AG09309 (cell line): Measurements from ENCODE around the gene PLEKHA5.
"Not testable (repeated sequence)": the region's sequence is repeated elsewhere in the genome, so short reads cannot be mapped to it uniquely, and the experiment has no call there.

ENCODE experiments used
- DNase-seq: peaks from one replicate; pipeline ENCODE4 v3.0.0-alpha.2; 2010; ENCODE audit warnings: low read depth
- H3K4me3 ChIP-seq: 2 replicates; pipeline ENCODE4 v1.5.1; 2011; ENCODE audit warnings: mild to moderate bottlenecking, low read depth, low read length, moderate library complexity; ENCODE audit not compliant: control insufficient read depth
- CTCF ChIP-seq: IDR thresholded peaks from 2 replicates; pipeline ENCODE4 v1.5.1; 2011; ENCODE audit warnings: mild to moderate bottlenecking, low read depth, low read length, inconsistent platforms; ENCODE audit not compliant: insufficient read depth, control insufficient read depth; ENCODE audit errors: missing control alignments

The PLEKHA5 gene

DNA sequence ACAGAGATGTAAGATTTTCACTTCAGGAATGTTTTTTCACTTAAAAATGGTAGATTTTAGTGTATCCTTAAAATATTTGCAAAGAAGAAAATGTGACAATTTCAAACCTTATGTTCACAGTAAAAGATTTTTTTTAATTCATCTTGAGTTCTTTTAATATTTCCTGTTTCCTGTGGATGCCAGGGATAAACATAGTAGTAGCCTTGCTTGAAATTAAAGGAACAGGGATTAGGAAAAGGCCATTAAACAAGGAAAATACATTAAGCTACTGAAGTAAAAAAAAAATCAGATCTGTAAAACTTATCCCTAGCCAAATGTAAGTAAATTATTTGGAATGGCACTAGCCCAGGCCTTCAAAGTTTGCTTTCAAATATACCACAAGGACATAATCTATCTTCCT lies 171.7 kb downstream of the PLEKHA5 start:
- H3K4me3 ChIP-seq = no peak overlapping the region
- no peak for TF ChIP-seq CTCF
- no peak for DNase-seq

- no peak for DNase-seq
- no peak for TF ChIP-seq CTCF
- no peak overlapping the region for H3K4me3 ChIP-seq
These were observed 172.2 kb downstream of the PLEKHA5 start for GRCh38 chr12:19301688-19302087.

DNA sequence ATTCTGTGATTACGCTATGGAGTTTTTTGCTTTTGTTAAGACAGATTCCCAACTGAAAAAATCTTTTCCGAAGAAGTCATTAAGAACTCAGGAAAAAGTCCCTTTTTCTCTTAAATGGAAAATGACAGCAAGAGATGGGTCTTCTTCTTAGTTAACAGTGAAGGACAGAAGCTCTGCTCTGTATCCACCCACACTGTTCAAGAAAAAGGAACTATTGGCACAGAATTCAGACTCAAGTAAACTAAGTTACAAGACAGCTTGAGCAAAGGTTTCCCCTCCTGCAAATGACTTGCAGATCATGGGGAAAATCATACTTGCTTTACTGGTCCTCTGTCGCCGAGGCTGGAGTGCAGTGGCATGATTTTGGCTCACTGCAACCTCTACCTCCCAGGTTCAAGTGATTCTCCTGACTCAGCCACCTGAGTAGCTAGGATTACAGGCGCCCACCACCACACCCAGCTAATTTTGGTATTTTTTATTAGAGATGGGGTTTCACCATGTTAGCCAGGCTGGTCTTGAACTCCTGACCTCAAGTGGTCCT lies 172.6 kb downstream of the PLEKHA5 start:
- no peak for TF ChIP-seq CTCF
- no peak overlapping the region for H3K4me3 ChIP-seq
- DNase-seq = no peak

GRCh38 chr12:19303496-19303895 lies 174.0 kb downstream of the PLEKHA5 start:
- no peak overlapping the region for H3K4me3 ChIP-seq
- no peak for TF ChIP-seq CTCF

GRCh38 chr12:19304149-19304750 lies 174.7 kb downstream of the PLEKHA5 start:
- no peak for TF ChIP-seq CTCF
- H3K4me3 ChIP-seq = no peak overlapping the region
- no peak for DNase-seq

More at GRCh38 chr12:19303496-19303895, 174.0 kb downstream of the PLEKHA5 start:
- DNase-seq = no peak

DNA sequence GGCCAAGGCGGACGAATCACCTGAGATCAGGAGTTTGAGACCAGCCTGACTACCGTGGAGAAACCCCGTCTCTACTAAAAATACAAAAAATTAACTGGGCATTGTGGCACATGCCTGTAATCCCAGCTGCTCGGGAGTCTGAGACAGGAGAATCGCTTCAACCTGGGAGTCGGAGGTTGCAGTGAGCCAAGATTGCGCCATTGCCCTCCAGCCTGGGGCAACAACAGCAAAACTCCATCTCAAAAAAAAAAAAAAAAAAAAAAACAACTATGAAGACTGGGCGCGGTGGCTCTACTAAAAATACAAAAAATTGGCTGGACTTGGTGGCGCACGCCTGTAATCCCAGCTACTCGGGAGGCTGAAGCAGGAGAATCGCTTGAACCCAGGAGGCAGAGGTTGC lies 176.1 kb downstream of the PLEKHA5 start:
- not testable (repeated sequence) for DNase-seq, H3K4me3 ChIP-seq

DNA sequence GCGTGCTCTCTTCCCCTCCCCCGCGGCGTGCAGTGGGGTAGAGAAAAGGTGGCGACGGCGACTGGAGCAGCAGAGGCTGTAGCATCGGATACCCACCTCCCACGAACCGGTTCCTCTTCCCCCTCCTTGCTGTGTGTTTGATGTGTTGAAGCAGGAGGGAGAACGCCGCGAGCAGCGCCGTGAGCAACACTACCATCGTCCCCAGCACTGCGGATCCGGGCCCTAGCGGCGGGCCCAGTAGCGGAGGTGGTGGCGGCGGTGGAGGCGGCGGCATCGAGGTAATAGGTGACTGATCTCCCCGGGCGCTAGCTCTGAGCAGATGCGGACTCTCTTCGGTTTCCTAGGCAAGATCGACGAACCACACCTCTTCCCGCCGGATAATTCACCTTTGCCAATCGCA lies 176.8 kb downstream of the PLEKHA5 start:
- no peak for DNase-seq
- no peak for TF ChIP-seq CTCF
- H3K4me3 ChIP-seq = no peak overlapping the region
